Smooth muscle cell (in vitro differentiated cells): ENCODE results near the gene MYRFL. TPM values are rescaled to one million over a fixed set of nuclear protein-coding genes. Genes with fewer than 3 reads are reported as not detected.

ENCODE experiments used
- DNase-seq: peaks from one replicate; lab custom pipeline; 2025; ENCODE audit not compliant: unreplicated experiment; lab: John Stamatoyannopoulos, UW
- H2AFZ ChIP-seq: fragments of 200-600 bp; sonication (generic); 2 replicates; pipeline ENCODE4 v1.6.0; 2016; ENCODE audit warnings: antibody characterized with exemption, low read depth, mild to moderate bottlenecking
- H3F3A ChIP-seq: fragments of 200-600 bp; sonication (generic); 2 replicates; pipeline ENCODE4 v1.6.0; 2017; ENCODE audit warnings: antibody characterized with exemption, low read depth
- H3K27ac ChIP-seq: fragments of 200-600 bp; sonication (generic); 2 replicates; pipeline ENCODE4 v1.5.1; 2016; ENCODE audit warnings: low read depth, mild to moderate bottlenecking
- H3K27me3 ChIP-seq: fragments of 200-600 bp; sonication (generic); 2 replicates; pipeline ENCODE4 v1.6.1; 2016; ENCODE audit warnings: low read depth, mild to moderate bottlenecking
- H3K36me3 ChIP-seq: fragments of 200-600 bp; sonication (generic); 2 replicates; pipeline ENCODE4 v1.5.1; 2016; ENCODE audit warnings: low read depth
- H3K4me1 ChIP-seq: fragments of 200-600 bp; sonication (generic); 2 replicates; pipeline ENCODE4 v1.5.1; 2016; ENCODE audit warnings: low read depth
- H3K4me2 ChIP-seq: fragments of 200-600 bp; sonication (generic); 2 replicates; pipeline ENCODE4 v1.6.0; 2016; ENCODE audit warnings: mild to moderate bottlenecking
- H3K4me3 ChIP-seq: fragments of 200-600 bp; sonication (generic); 2 replicates; pipeline ENCODE4 v1.5.1; 2016; ENCODE audit warnings: mild to moderate bottlenecking
- H3K79me2 ChIP-seq: fragments of 200-600 bp; sonication (generic); 2 replicates; pipeline ENCODE4 v1.6.0; 2016; ENCODE audit warnings: low read depth, mild to moderate bottlenecking
- H3K9ac ChIP-seq: fragments of 200-600 bp; sonication (generic); 2 replicates; pipeline ENCODE4 v1.6.0; 2016; ENCODE audit warnings: low read depth
- H3K9me3 ChIP-seq: fragments of 200-600 bp; sonication (generic); replicated peaks from 2 replicates; pipeline ENCODE4 v1.5.1; 2016; ENCODE audit warnings: low read depth
- H4K20me1 ChIP-seq: fragments of 200-600 bp; sonication (generic); 2 replicates; pipeline ENCODE4 v1.6.0; 2016; ENCODE audit warnings: low read depth
- WGBS: methylation state at CpG from one replicate; pipeline ENCODE4 v1.1.7; 2016; ENCODE audit warnings: low lambda C conversion rate; 5-methylcytosine and 5-hydroxymethylcytosine counted together
- polyA plus RNA-seq: library from polyadenylated mRNA; unstranded; fragments of >200 nt; fragmentation: Nextera tagmentation; extraction: Ambion mirVana; gene quantifications from 2 replicates; pipeline ENCODE4 v1.2.1, GENCODE V29; 2016
- total RNA-seq: library from RNA; depleted of rRNA; stranded (reverse); fragments of >200 nt; gene quantifications from 2 replicates; pipeline ENCODE4 v1.2.3, GENCODE V29; 2014
- TF ChIP-seq, protein P1 (sequence below): fragments of 200-600 bp; sonication (generic); IDR thresholded peaks from 2 replicates; pipeline ENCODE4 v1.5.1; 2017; ENCODE audit warnings: borderline replicate concordance, mild to moderate bottlenecking, antibody characterized with exemption; ENCODE audit not compliant: insufficient read depth, poor library complexity, severe bottlenecking

MYRFL gene
- total and polyA plus RNA-seq, 2 experiments from 2014 or later, result not detected

GRCh38 chr12:69936214-69936731 lies 111.2 kb downstream of the MYRFL start:
- WGBS, result 42% methylated on average over 5 of the region's 5 CpGs
- no peak overlapping the region for H3K9ac ChIP-seq
- no peaks in the 10 kb centered on the region for H4K20me1 ChIP-seq
- H3K27me3 ChIP-seq, result no peaks in the 10 kb centered on the region
- peaks cover 8% of the 10 kb centered on the region for H3K4me1 ChIP-seq
- no peak overlapping the region for H2AFZ ChIP-seq
- H3K36me3 ChIP-seq, result no peaks in the 10 kb centered on the region
- TF ChIP-seq, protein P1, sequence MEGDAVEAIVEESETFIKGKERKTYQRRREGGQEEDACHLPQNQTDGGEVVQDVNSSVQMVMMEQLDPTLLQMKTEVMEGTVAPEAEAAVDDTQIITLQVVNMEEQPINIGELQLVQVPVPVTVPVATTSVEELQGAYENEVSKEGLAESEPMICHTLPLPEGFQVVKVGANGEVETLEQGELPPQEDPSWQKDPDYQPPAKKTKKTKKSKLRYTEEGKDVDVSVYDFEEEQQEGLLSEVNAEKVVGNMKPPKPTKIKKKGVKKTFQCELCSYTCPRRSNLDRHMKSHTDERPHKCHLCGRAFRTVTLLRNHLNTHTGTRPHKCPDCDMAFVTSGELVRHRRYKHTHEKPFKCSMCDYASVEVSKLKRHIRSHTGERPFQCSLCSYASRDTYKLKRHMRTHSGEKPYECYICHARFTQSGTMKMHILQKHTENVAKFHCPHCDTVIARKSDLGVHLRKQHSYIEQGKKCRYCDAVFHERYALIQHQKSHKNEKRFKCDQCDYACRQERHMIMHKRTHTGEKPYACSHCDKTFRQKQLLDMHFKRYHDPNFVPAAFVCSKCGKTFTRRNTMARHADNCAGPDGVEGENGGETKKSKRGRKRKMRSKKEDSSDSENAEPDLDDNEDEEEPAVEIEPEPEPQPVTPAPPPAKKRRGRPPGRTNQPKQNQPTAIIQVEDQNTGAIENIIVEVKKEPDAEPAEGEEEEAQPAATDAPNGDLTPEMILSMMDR, result no peak
- H3K79me2 ChIP-seq, result no peaks in the 10 kb centered on the region
- H3K9me3 ChIP-seq, result no peaks in the 10 kb centered on the region
- no peak overlapping the region for H3K4me3 ChIP-seq
- H3K4me2 ChIP-seq, result no peak overlapping the region
- no peak overlapping the region for H3K27ac ChIP-seq
- no peak for DNase-seq
- no peaks in the 10 kb centered on the region for H3F3A ChIP-seq

GRCh38 chr12:69936766-69937165 lies 111.7 kb downstream of the MYRFL start:
- Histone ChIP-seq H3K36me3 (no peaks in the 10 kb centered on the region), H3K4me2 (no peak overlapping the region), H3K4me3 (no peak overlapping the region), H3K79me2 (no peaks in the 10 kb centered on the region), H3K9me3 (no peaks in the 10 kb centered on the region), H3K27ac (no peak overlapping the region), H3K4me1 (peaks cover 4% of the 10 kb centered on the region), H3K9ac (no peak overlapping the region), H3F3A (no peaks in the 10 kb centered on the region), H3K27me3 (no peaks in the 10 kb centered on the region), H4K20me1 (no peaks in the 10 kb centered on the region), H2AFZ (no peak overlapping the region)
- TF ChIP-seq, protein P1, result no peak
- 69% methylated on average over 2 of the region's 2 CpGs for WGBS
- no peak for DNase-seq

- no peaks in the 10 kb centered on the region for H4K20me1 ChIP-seq
- H3K9ac ChIP-seq, result no peak overlapping the region
- H3F3A ChIP-seq, result no peaks in the 10 kb centered on the region
- no peaks in the 10 kb centered on the region for H3K27me3 ChIP-seq
- TF ChIP-seq, protein P1, result no peak
- no peaks in the 10 kb centered on the region for H3K9me3 ChIP-seq
- no peak overlapping the region for H3K27ac ChIP-seq
- no peak overlapping the region for H3K4me2 ChIP-seq
- H3K4me3 ChIP-seq, result no peak overlapping the region
- no peak overlapping the region for H2AFZ ChIP-seq
- no peaks in the 10 kb centered on the region for H3K79me2 ChIP-seq
- no peak for DNase-seq
- no peaks in the 10 kb centered on the region for H3K4me1 ChIP-seq
- H3K36me3 ChIP-seq, result no peaks in the 10 kb centered on the region
Observed at GRCh38 chr12:69947123-69947522, 122.1 kb downstream of the MYRFL start.

DNA sequence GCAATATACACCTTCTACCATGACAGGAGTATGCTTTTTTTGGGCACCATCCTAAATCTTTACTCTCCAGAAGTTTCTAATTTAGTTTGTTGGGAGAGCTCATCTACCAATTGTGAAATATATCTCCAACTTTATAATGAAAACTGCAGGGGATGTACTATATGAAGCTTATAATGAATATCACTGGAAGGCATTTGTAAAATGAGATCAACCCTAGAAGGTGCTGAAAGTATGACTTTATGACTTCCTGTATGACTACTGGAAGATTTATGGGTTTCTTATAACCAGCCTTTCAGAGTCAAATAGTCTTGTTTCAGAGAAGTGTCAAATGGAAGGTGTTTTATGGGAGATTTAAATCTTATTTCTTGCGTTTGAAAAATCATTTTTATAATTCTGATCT lies 122.9 kb downstream of the MYRFL start:
- Histone ChIP-seq H3K4me1 (no peaks in the 10 kb centered on the region), H3K4me3 (no peak overlapping the region), H3K27me3 (no peaks in the 10 kb centered on the region), H3K4me2 (no peak overlapping the region), H3K27ac (no peak overlapping the region), H3K79me2 (no peaks in the 10 kb centered on the region), H4K20me1 (no peaks in the 10 kb centered on the region), H3F3A (no peaks in the 10 kb centered on the region), H2AFZ (no peak overlapping the region), H3K36me3 (no peaks in the 10 kb centered on the region), H3K9ac (no peak overlapping the region), H3K9me3 (no peaks in the 10 kb centered on the region)
- WGBS, result 88% methylated on average over 1 of the region's 1 CpG
- DNase-seq, result no peak
- TF ChIP-seq, protein P1, result no peak
